ENCODE data around the gene TXLNB. TPM values are rescaled to one million over a fixed set of nuclear protein-coding genes. Genes with fewer than 3 reads are reported as not detected.

Gene TXLNB
- total and polyA plus RNA-seq, 2 of the 13 experiments (the other 11 are each of a cell fraction or from before 2014, with no cell fraction given), result not detected

DNA sequence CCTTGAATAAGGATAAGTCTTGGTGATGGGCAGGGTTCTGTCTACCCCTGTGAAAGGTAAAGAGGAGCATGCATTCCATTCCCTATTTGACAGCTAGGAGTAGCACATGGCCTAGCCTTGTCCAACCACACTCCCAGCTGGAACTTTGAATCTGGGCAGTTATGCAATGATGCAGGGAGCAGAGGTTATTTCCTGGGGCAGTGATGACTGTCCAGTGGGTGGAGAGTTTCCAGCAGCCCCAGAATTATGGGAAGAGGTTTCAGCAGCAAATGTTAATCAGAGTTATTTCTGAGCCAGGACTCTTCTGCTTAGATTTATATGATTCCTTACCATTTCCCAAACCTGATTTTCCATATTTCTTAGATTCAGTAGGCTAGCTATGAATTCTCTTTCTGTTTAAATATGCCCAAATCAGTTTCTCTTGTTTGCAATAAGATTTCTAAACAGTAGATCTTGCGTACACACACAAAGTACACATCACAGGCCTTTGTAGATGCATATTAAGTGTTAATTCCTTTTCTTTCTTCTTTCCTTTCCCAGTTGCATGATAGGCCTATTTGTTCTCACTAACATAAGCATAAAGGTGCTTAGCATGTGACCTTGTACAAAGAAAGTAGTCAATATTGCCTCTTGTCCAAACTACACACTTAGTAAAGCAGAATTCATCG, 17.3 kb upstream of the TXLNB start (continued):
- TF ChIP-seq ZNF225 (CRISPR knock-in tag; IDR thresholded peaks at IDR 0.05), result no peak
- TF ChIP-seq ZNF205 (CRISPR knock-in tag; IDR thresholded peaks at IDR 0.05), result peak; percentile 62; the same call in 1 of the 2 replicates
- TF ChIP-seq, protein P1, sequence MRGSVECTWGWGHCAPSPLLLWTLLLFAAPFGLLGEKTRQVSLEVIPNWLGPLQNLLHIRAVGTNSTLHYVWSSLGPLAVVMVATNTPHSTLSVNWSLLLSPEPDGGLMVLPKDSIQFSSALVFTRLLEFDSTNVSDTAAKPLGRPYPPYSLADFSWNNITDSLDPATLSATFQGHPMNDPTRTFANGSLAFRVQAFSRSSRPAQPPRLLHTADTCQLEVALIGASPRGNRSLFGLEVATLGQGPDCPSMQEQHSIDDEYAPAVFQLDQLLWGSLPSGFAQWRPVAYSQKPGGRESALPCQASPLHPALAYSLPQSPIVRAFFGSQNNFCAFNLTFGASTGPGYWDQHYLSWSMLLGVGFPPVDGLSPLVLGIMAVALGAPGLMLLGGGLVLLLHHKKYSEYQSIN (CRISPR knock-in tag; IDR thresholded peaks at IDR 0.05; ENCODE audit: borderline replicate concordance), result no peak
- no peak for TF ChIP-seq ATAD3A (CRISPR knock-in tag; IDR thresholded peaks at IDR 0.05)
- TF ChIP-seq, protein P2, sequence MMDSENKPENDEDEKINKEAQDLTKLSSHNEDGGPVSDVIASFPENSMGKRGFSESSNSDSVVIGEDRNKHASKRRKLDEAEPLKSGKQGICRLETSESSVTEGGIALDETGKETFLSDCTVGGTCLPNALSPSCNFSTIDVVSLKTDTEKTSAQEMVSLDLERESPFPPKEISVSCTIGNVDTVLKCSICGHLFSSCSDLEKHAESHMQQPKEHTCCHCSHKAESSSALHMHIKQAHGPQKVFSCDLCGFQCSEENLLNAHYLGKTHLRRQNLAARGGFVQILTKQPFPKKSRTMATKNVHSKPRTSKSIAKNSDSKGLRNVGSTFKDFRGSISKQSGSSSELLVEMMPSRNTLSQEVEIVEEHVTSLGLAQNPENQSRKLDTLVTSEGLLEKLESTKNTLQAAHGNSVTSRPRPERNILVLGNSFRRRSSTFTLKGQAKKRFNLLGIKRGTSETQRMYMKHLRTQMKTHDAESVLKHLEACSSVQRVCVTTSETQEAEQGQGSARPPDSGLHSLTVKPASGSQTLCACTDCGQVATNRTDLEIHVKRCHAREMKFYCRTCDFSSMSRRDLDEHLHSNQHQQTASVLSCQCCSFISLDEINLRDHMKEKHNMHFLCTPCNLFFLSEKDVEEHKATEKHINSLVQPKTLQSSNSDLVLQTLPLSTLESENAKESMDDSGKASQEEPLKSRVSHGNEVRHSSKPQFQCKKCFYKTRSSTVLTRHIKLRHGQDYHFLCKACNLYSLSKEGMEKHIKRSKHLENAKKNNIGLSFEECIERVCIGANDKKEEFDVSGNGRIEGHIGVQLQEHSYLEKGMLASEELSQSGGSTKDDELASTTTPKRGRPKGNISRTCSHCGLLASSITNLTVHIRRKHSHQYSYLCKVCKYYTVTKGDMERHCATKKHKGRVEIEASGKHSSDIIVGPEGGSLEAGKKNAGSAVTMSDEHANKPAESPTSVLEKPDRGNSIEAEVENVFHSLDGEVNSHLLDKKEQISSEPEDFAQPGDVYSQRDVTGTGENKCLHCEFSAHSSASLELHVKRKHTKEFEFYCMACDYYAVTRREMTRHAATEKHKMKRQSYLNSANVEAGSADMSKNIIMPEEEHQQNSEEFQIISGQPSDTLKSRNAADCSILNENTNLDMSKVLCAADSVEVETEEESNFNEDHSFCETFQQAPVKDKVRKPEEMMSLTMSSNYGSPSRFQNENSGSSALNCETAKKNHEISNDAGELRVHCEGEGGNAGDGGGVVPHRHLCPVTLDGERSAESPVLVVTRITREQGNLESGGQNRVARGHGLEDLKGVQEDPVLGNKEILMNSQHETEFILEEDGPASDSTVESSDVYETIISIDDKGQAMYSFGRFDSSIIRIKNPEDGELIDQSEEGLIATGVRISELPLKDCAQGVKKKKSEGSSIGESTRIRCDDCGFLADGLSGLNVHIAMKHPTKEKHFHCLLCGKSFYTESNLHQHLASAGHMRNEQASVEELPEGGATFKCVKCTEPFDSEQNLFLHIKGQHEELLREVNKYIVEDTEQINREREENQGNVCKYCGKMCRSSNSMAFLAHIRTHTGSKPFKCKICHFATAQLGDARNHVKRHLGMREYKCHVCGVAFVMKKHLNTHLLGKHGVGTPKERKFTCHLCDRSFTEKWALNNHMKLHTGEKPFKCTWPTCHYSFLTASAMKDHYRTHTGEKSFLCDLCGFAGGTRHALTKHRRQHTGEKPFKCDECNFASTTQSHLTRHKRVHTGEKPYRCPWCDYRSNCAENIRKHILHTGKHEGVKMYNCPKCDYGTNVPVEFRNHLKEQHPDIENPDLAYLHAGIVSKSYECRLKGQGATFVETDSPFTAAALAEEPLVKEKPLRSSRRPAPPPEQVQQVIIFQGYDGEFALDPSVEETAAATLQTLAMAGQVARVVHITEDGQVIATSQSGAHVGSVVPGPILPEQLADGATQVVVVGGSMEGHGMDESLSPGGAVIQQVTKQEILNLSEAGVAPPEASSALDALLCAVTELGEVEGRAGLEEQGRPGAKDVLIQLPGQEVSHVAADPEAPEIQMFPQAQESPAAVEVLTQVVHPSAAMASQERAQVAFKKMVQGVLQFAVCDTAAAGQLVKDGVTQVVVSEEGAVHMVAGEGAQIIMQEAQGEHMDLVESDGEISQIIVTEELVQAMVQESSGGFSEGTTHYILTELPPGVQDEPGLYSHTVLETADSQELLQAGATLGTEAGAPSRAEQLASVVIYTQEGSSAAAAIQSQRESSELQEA (CRISPR knock-in tag; IDR thresholded peaks at IDR 0.05; ENCODE audit: not compliant biosample characterization), result no peak
- no peak for TF ChIP-seq ZNF713 (CRISPR knock-in tag; IDR thresholded peaks at IDR 0.05)
- TF ChIP-seq, protein P3, sequence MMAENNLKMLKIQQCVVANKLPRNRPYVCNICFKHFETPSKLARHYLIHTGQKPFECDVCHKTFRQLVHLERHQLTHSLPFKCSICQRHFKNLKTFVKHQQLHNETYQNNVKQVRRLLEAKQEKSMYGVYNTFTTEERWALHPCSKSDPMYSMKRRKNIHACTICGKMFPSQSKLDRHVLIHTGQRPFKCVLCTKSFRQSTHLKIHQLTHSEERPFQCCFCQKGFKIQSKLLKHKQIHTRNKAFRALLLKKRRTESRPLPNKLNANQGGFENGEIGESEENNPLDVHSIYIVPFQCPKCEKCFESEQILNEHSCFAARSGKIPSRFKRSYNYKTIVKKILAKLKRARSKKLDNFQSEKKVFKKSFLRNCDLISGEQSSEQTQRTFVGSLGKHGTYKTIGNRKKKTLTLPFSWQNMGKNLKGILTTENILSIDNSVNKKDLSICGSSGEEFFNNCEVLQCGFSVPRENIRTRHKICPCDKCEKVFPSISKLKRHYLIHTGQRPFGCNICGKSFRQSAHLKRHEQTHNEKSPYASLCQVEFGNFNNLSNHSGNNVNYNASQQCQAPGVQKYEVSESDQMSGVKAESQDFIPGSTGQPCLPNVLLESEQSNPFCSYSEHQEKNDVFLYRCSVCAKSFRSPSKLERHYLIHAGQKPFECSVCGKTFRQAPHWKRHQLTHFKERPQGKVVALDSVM (CRISPR knock-in tag; IDR thresholded peaks at IDR 0.05), result no peak
- TF ChIP-seq RBFOX2 (IDR thresholded peaks at IDR 0.05; ENCODE audit: low read depth, low read length), result no peak
- TF ChIP-seq NKX3-1 (CRISPR knock-in tag; IDR thresholded peaks at IDR 0.05), result no peak
- no peak for TF ChIP-seq ZSCAN9 (CRISPR knock-in tag; IDR thresholded peaks at IDR 0.05; ENCODE audit: borderline replicate concordance)
- TF ChIP-seq NBN (conservative IDR thresholded peaks at IDR 0.05), result no peak
- no peak for TF ChIP-seq ZNF496 (CRISPR knock-in tag; IDR thresholded peaks at IDR 0.05; ENCODE audit: insufficient replicate concordance)
- TF ChIP-seq NAIF1 (CRISPR knock-in tag; IDR thresholded peaks at IDR 0.05; ENCODE audit: borderline replicate concordance), result no peak
- TF ChIP-seq ZNF331 (CRISPR knock-in tag; IDR thresholded peaks at IDR 0.05), result peak; percentile 71; the same call in 1 of the 2 replicates

Measured in HepG2 (cell line).